Measurements from ENCODE around the gene CAVIN1.

The CAVIN1 gene

GRCh38 chr17:42422958-42423712 is at the start of gene CAVIN1:
TSS of gene CAVIN1 (minus strand) at chr17:42423256. CDS start at chr17:42423097, 159 bp downstream.
- no peak for TF ChIP-seq CTCF (IDR thresholded peaks at IDR 0.05; ENCODE audit: insufficient read depth, low read depth, low read length, missing control alignments)
- peak within 1 kb of the TSS; percentile 73 for H3K4me3 ChIP-seq (ENCODE audit: low read length)
- peak; percentile 96 for DNase-seq (ENCODE audit: low read depth)

GRCh38 chr17:42467889-42468288 is 44.8 kb upstream of the CAVIN1 start:
- no peak for DNase-seq (ENCODE audit: low read depth)
- H3K4me3 ChIP-seq (ENCODE audit: low read length) = no peak overlapping the region
- TF ChIP-seq CTCF (IDR thresholded peaks at IDR 0.05; ENCODE audit: insufficient read depth, low read depth, low read length, missing control alignments) = no peak

GRCh38 chr17:42463976-42464400 is 40.9 kb upstream of the CAVIN1 start:
- no peak for TF ChIP-seq CTCF (IDR thresholded peaks at IDR 0.05; ENCODE audit: insufficient read depth, low read depth, low read length, missing control alignments)
- DNase-seq (ENCODE audit: low read depth) = no peak
- no peak overlapping the region for H3K4me3 ChIP-seq (ENCODE audit: low read length)

- no peak for TF ChIP-seq CTCF (IDR thresholded peaks at IDR 0.05; ENCODE audit: insufficient read depth, low read depth, low read length, missing control alignments)
- no peak overlapping the region for H3K4me3 ChIP-seq (ENCODE audit: low read length)
- no peak for DNase-seq (ENCODE audit: low read depth)
Measured at GRCh38 chr17:42460371-42460770, 37.3 kb upstream of the CAVIN1 start.

- H3K4me3 ChIP-seq (ENCODE audit: low read length) = peak overlapping the region; percentile 88
- peak; percentile 58 for DNase-seq (ENCODE audit: low read depth)
- TF ChIP-seq CTCF (IDR thresholded peaks at IDR 0.05; ENCODE audit: insufficient read depth, low read depth, low read length, missing control alignments) = no peak
Measured at GRCh38 chr17:42459801-42460281, 36.8 kb upstream of the CAVIN1 start.

GRCh38 chr17:42459256-42459800 is 36.3 kb upstream of the CAVIN1 start:
- peak; percentile 70 for DNase-seq (ENCODE audit: low read depth)
- peak; percentile 42 for TF ChIP-seq CTCF (IDR thresholded peaks at IDR 0.05; ENCODE audit: insufficient read depth, low read depth, low read length, missing control alignments)
- H3K4me3 ChIP-seq (ENCODE audit: low read length) = peak overlapping the region; percentile 88

Measured in epithelial cell of esophagus (primary cell).